Liver (tissue), 3 donors: ENCODE results near the gene CFTR.

Experiments used
- CTCF ChIP-seq: fragments of 150-350 bp; IDR thresholded peaks from 2 replicates; pipeline ENCODE4 v1.5.1; 2017; ENCODE audit warnings: improper control_type of control experiment, low read depth, low read length; ENCODE audit not compliant: missing input control
- EGR1 ChIP-seq, 2 donors: IDR thresholded peaks; 2 replicates each; pipeline ENCODE4 v1.6.1; 2016 to 2018; ENCODE audit warnings: antibody characterized with exemption in 2 of 2, low read depth in 2 of 2
- FOXA1 ChIP-seq: IDR thresholded peaks from 2 replicates; pipeline ENCODE4 v1.6.1; 2016; ENCODE audit warnings: antibody characterized with exemption
- donor health status: healthy.
- donor health status: healthy.

GRCh38 chr7:117630501-117630900 lies 150.7 kb downstream of the CFTR start:
- TF ChIP-seq CTCF (no peak), FOXA1 (no peak), EGR1 (IDR thresholded peaks at IDR 0.05; ENCODE audit: low read depth in 2 of 2) (no peak)
